ENCODE data around the gene LIN7A. TPM values are rescaled to one million over a fixed set of nuclear protein-coding genes. Genes with fewer than 3 reads are reported as not detected.

Gene LIN7A
- total and polyA plus RNA-seq, 2 of the 4 experiments (the other 2 are of a cell fraction) = 10.8 to 24.7 TPM

- Histone ChIP-seq H3K36me3 (ENCODE audit: control insufficient read depth, insufficient read depth, low read length) (no peaks in the 10 kb centered on the region), H3K27me3 (ENCODE audit: control insufficient read depth, insufficient read depth, low read length) (no peaks in the 10 kb centered on the region), H3K4me2 (ENCODE audit: low read depth, low read length) (no peak overlapping the region), H3K79me1 (ENCODE audit: low read depth in 1 of 2, low read length in 2 of 2) (no peaks in the 10 kb centered on the region), H4K91ac (ENCODE audit: insufficient read depth, low read depth, low read length) (no peak overlapping the region), H3K14ac (replicated peaks; ENCODE audit: low read depth, low read length) (no peak overlapping the region), H2AK9ac (replicated peaks; ENCODE audit: low read depth, low read length, poor library complexity) (no peak overlapping the region), H3K18ac (ENCODE audit: low read depth, low read length) (no peak overlapping the region), H4K20me1 (ENCODE audit: insufficient read depth, low read length) (no peaks in the 10 kb centered on the region), H2BK15ac (ENCODE audit: low read depth, low read length) (no peak overlapping the region), H3K23ac (ENCODE audit: low read depth, low read length) (no peak overlapping the region), H2AFZ (replicated peaks; ENCODE audit: low read length, poor library complexity) (no peak overlapping the region), H2BK20ac (ENCODE audit: low read depth, low read length) (no peak overlapping the region), H3K9ac (ENCODE audit: low read depth, low read length) (no peak overlapping the region), H3K4me1 (ENCODE audit: control insufficient read depth, insufficient read depth, low read length) (no peaks in the 10 kb centered on the region), H3K56ac (ENCODE audit: extremely low read depth, insufficient read depth, low read length) (no peak overlapping the region), H4K5ac (ENCODE audit: low read depth, low read length) (no peak overlapping the region), H3K27ac (ENCODE audit: insufficient read depth, low read length) (no peak overlapping the region), H2BK120ac (ENCODE audit: low read depth, low read length) (no peak overlapping the region), H4K8ac (ENCODE audit: low read depth in 2 of 2, low read length in 2 of 2) (no peak overlapping the region), H3K4me3 (ENCODE audit: insufficient read depth, low read depth, low read length) (no peak overlapping the region), H2AK5ac (ENCODE audit: low read depth, low read length) (no peak overlapping the region), H3K4ac (ENCODE audit: low read depth, low read length) (no peak overlapping the region), H3K9me3 (ENCODE audit: control insufficient read depth, insufficient read depth, low read length) (no peaks in the 10 kb centered on the region), H3K9me1 (ENCODE audit: insufficient read depth, low read length) (no peaks in the 10 kb centered on the region), H2BK5ac (ENCODE audit: low read depth, low read length, poor library complexity, severe bottlenecking) (no peak overlapping the region)
- ChIA-PET CTCF (no interaction called here), POLR2A (ENCODE audit: unreplicated experiment) (no interaction called here)
- in situ Hi-C loops (cut with MboI; ENCODE audit: low sequenced_read_pairs) = loop anchor here (25.0 kb wide), 1 partner anchor 559 kb away; no protein-coding TSS in a partner anchor
- ATAC-seq (ENCODE audit: low read depth) = no peak
- TF ChIP-seq RCOR1 (IDR thresholded peaks at IDR 0.05; ENCODE audit: insufficient replicate concordance, low read length) (no peak), CHD1 (IDR thresholded peaks at IDR 0.05; ENCODE audit: low read depth, low read length) (no peak), RFX5 (IDR thresholded peaks at IDR 0.05; ENCODE audit: low read depth, low read length) (no peak), BHLHE40 (IDR thresholded peaks at IDR 0.05; ENCODE audit: low read depth, low read length) (no peak), ELK1 (IDR thresholded peaks at IDR 0.05; ENCODE audit: borderline replicate concordance, low read depth, low read length) (no peak), NFE2L2 (IDR thresholded peaks at IDR 0.05; ENCODE audit: low read depth, low read length) (no peak)
- TF ChIP-seq, protein P1, sequence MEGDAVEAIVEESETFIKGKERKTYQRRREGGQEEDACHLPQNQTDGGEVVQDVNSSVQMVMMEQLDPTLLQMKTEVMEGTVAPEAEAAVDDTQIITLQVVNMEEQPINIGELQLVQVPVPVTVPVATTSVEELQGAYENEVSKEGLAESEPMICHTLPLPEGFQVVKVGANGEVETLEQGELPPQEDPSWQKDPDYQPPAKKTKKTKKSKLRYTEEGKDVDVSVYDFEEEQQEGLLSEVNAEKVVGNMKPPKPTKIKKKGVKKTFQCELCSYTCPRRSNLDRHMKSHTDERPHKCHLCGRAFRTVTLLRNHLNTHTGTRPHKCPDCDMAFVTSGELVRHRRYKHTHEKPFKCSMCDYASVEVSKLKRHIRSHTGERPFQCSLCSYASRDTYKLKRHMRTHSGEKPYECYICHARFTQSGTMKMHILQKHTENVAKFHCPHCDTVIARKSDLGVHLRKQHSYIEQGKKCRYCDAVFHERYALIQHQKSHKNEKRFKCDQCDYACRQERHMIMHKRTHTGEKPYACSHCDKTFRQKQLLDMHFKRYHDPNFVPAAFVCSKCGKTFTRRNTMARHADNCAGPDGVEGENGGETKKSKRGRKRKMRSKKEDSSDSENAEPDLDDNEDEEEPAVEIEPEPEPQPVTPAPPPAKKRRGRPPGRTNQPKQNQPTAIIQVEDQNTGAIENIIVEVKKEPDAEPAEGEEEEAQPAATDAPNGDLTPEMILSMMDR (conservative IDR thresholded peaks at IDR 0.05; ENCODE audit: low read depth, low read length) = no peak
- TF ChIP-seq, protein P2, sequence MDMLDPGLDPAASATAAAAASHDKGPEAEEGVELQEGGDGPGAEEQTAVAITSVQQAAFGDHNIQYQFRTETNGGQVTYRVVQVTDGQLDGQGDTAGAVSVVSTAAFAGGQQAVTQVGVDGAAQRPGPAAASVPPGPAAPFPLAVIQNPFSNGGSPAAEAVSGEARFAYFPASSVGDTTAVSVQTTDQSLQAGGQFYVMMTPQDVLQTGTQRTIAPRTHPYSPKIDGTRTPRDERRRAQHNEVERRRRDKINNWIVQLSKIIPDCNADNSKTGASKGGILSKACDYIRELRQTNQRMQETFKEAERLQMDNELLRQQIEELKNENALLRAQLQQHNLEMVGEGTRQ (IDR thresholded peaks at IDR 0.05; ENCODE audit: low read depth, low read length) = no peak
- dilution Hi-C loops (cut with HindIII; ENCODE audit: low sequenced_read_pairs, unreplicated experiment) = no loop called here
- no TSS peak for BruUV-seq (replicated peaks)
- no CpG with 5 or more reads among the region's 2 CpGs for WGBS, 2 experiments (ENCODE audit: extremely low coverage in 2 of 2, insufficient read length in 1 of 2)
- DNase-seq = no peak
- intact Hi-C loops (cut with micrococcal nuclease) = no loop called here
Observed at GRCh38 chr12:80770958-80771357, 166.8 kb downstream of the LIN7A start.

Data from IMR-90 (cell line).